Measurements from ENCODE around the gene MMP11. TPM values are rescaled to one million over a fixed set of nuclear protein-coding genes. Genes with fewer than 3 reads are reported as not detected.

The MMP11 gene
- polyA plus RNA-seq, 1 experiment, result 38.1 TPM

GRCh38 chr22:23764899-23765881 is 7.5 kb upstream of the MMP11 start:
- no peak for TF ChIP-seq CTCF (IDR thresholded peaks at IDR 0.05; ENCODE audit: insufficient read depth, low read depth, low read length)
- ChIA-PET CTCF (interaction anchor here (1.0 to 14.8 kb wide), 5 partner anchors 10 to 83 kb away, joined by 3 to 272 read pairs (median 6); no protein-coding TSS in a partner anchor), POLR2A (interaction anchor here (1.1 kb wide), 1 partner anchor 9 kb away, joined by 3 read pairs; no protein-coding TSS in a partner anchor)
- H3K27me3 ChIP-seq (ENCODE audit: control insufficient read depth, insufficient read depth, low read length), result no peaks in the 10 kb centered on the region
- no peak overlapping the region for H3K4me3 ChIP-seq (ENCODE audit: low read depth, low read length)
- no peak for DNase-seq (ENCODE audit: low read depth)
- H3K36me3 ChIP-seq (ENCODE audit: control insufficient read depth, insufficient read depth, low read length), result peaks cover 2% of the 10 kb centered on the region; the same call in 1 of the 2 replicates

GRCh38 chr22:23767303-23767672 is 5.4 kb upstream of the MMP11 start:
- Histone ChIP-seq H3K27me3 (ENCODE audit: control insufficient read depth, insufficient read depth, low read length) (no peaks in the 10 kb centered on the region), H3K36me3 (ENCODE audit: control insufficient read depth, insufficient read depth, low read length) (peaks cover 2% of the 10 kb centered on the region; the same call in 1 of the 2 replicates), H3K4me3 (ENCODE audit: low read depth, low read length) (peak overlapping the region; percentile 61)
- POLR2A ChIA-PET, result no interaction called here
- no peak for DNase-seq (ENCODE audit: low read depth)
- CTCF ChIA-PET, result interaction anchor here (0.9 to 14.8 kb wide), 10 partner anchors 14 to 146 kb away, joined by 3 to 272 read pairs (median 4); no protein-coding TSS in a partner anchor
- no peak for TF ChIP-seq CTCF (IDR thresholded peaks at IDR 0.05; ENCODE audit: insufficient read depth, low read depth, low read length)

GRCh38 chr22:23767673-23768548 is 4.7 kb upstream of the MMP11 start, which contains the start of gene CHCHD10:
TSS of gene CHCHD10 (minus strand) at chr22:23767972. CDS start at chr22:23767874, 98 bp downstream.
- DNase-seq (ENCODE audit: low read depth), result no peak
- Histone ChIP-seq H3K4me3 (ENCODE audit: low read depth, low read length) (peak within 1 kb of the TSS; percentile 61), H3K27me3 (ENCODE audit: control insufficient read depth, insufficient read depth, low read length) (no peaks in the 10 kb centered on the region), H3K36me3 (ENCODE audit: control insufficient read depth, insufficient read depth, low read length) (peaks cover 2% of the 10 kb centered on the region; the same call in 1 of the 2 replicates)
- POLR2A ChIA-PET, result interaction anchor here (0.7 kb wide), 1 partner anchor 121 kb away, joined by 3 read pairs; no protein-coding TSS in a partner anchor
- peak; percentile 86 for TF ChIP-seq CTCF (IDR thresholded peaks at IDR 0.05; ENCODE audit: insufficient read depth, low read depth, low read length)
- CTCF ChIA-PET, result interaction anchor here (0.6 to 14.8 kb wide), 15 partner anchors 14 to 837 kb away, joined by 3 to 272 read pairs (median 3); no protein-coding TSS in a partner anchor

GRCh38 chr22:23769321-23769965 is 3.2 kb upstream of the MMP11 start:
- Histone ChIP-seq H3K27me3 (ENCODE audit: control insufficient read depth, insufficient read depth, low read length) (no peaks in the 10 kb centered on the region), H3K36me3 (ENCODE audit: control insufficient read depth, insufficient read depth, low read length) (peaks cover 2% of the 10 kb centered on the region; the same call in 1 of the 2 replicates), H3K4me3 (ENCODE audit: low read depth, low read length) (no peak overlapping the region)
- TF ChIP-seq CTCF (IDR thresholded peaks at IDR 0.05; ENCODE audit: insufficient read depth, low read depth, low read length), result no peak
- ChIA-PET CTCF (interaction anchor here (0.9 to 14.8 kb wide), 9 partner anchors 8 to 94 kb away, joined by 3 to 272 read pairs (median 5); partner anchors contain the start of gene SLC2A11), POLR2A (interaction anchor here (0.6 kb wide), 1 partner anchor 82 kb away, joined by 7 read pairs; no protein-coding TSS in a partner anchor)
- no peak for DNase-seq (ENCODE audit: low read depth)

Data from BJ (cell line).